ENCODE results near the gene PNKD.

DNA sequence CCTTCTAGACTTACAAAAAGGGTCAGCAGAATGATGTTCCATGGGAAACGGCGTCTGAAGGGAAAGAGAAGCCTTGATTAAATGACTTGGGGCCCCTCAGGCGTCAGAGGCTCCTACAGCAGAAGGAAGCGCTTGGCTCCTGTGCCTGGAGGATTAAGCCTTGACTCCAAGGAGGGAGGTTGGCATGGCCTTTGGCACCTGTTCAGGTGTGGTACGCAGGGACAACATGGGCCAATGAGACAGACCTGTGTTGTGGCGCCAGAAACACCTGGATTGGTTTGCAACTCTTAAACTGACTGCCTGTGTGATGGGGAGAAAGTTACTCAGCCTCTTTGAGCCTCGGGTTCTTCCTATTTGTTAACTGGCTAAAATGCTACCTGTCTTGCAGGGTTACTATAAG is 7.6 kb downstream of the PNKD start:
- TF ChIP-seq CTCF (IDR thresholded peaks at IDR 0.05) (no peak), EP300 (IDR thresholded peaks at IDR 0.05) (no peak)

Data from esophagus muscularis mucosa (tissue), 3 donors.